GM04503 (cell line): ENCODE measurements around the gene KCNK7.
A peak's percentile ranks its signal among the peaks of the same experiment; 100 is the strongest.

Source experiments
- DNase-seq: peaks from one replicate; pipeline ENCODE4 v3.0.0-alpha.2; 2012; ENCODE audit warnings: low read depth

KCNK7 gene

GRCh38 chr11:65611028-65611757, 15.6 kb upstream of the KCNK7 start:
- no peak for DNase-seq

GRCh38 chr11:65610404-65610803, 14.8 kb upstream of the KCNK7 start:
- DNase-seq: no peak

- DNase-seq: no peak
These were observed 14.1 kb upstream of the KCNK7 start for GRCh38 chr11:65609665-65610064.

- DNase-seq: no peak
These were observed 13.6 kb upstream of the KCNK7 start for GRCh38 chr11:65609229-65609628.

GRCh38 chr11:65607614-65608426, 12.2 kb upstream of the KCNK7 start:
- no peak for DNase-seq

- peak; percentile 71 for DNase-seq
These were observed 11.4 kb upstream of the KCNK7 start for GRCh38 chr11:65606876-65607613.

- DNase-seq: no peak
These were observed 8.7 kb upstream of the KCNK7 start for GRCh38 chr11:65604258-65604657.

- no peak for DNase-seq
These were observed 4.3 kb upstream of the KCNK7 start for GRCh38 chr11:65599955-65600246.

GRCh38 chr11:65599216-65599954, 3.8 kb upstream of the KCNK7 start:
- no peak for DNase-seq

- DNase-seq: no peak
These were observed 2.7 kb upstream of the KCNK7 start for GRCh38 chr11:65598258-65598699.

GRCh38 chr11:65596520-65596919, 920 bp upstream of the KCNK7 start:
- DNase-seq: no peak

- no peak for DNase-seq
These were observed 469 bp downstream of the KCNK7 start for GRCh38 chr11:65595131-65595530.

- DNase-seq: no peak
These were observed 1.8 kb downstream of the KCNK7 start for GRCh38 chr11:65593518-65594414.

- DNase-seq: no peak
These were observed 2.6 kb downstream of the KCNK7 start for GRCh38 chr11:65592858-65593517.

GRCh38 chr11:65591939-65592857, 3.4 kb downstream of the KCNK7 start:
- DNase-seq: no peak

GRCh38 chr11:65590240-65590738, 5.3 kb downstream of the KCNK7 start:
- no peak for DNase-seq

- no peak for DNase-seq
These were observed 6.0 kb downstream of the KCNK7 start for GRCh38 chr11:65589444-65590239.
